Coronary artery (tissue), 2 donors: ENCODE results near the gene BRIP1.

Experiments used
- DNase-seq: peaks from one replicate; pipeline ENCODE4 v3.0.0-alpha.2; 2017; ENCODE audit warnings: low spot score
- H3K27ac ChIP-seq, 2 donors: fragments of 200-600 bp; sonication (generic); one replicate each; pipeline ENCODE4 v1.5.1; 2016 to 2019
- H3K4me3 ChIP-seq: fragments of 200-600 bp; sonication (generic); 2 replicates; pipeline ENCODE4 v1.5.1; 2016; ENCODE audit warnings: mild to moderate bottlenecking, moderate library complexity
- TF ChIP-seq, protein P1 (sequence below): fragments of 200-600 bp; sonication (generic); IDR thresholded peaks from one replicate; pipeline ENCODE4 v1.5.1; 2019; ENCODE audit warnings: antibody characterized with exemption

The BRIP1 gene

DNA sequence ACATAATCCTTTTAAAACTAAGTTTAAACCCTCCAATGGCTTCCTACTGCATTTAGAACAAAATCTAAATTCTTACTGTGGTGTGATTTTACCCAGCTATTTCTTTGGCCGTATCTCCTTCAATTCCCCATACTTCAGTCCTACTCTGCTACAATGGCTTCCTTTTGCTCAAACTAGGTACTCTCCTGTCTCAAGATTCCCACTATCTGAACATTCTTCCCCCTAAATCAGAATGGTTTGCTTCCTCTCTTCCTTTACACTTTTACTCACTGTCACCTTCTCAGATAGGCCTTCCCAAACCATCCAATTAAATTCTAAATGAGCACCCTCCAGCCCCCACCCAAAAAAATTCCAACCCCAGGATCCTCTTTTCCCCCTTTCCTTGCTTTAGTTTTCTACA is 109.2 kb downstream of the BRIP1 start:
- TF ChIP-seq, protein P1, sequence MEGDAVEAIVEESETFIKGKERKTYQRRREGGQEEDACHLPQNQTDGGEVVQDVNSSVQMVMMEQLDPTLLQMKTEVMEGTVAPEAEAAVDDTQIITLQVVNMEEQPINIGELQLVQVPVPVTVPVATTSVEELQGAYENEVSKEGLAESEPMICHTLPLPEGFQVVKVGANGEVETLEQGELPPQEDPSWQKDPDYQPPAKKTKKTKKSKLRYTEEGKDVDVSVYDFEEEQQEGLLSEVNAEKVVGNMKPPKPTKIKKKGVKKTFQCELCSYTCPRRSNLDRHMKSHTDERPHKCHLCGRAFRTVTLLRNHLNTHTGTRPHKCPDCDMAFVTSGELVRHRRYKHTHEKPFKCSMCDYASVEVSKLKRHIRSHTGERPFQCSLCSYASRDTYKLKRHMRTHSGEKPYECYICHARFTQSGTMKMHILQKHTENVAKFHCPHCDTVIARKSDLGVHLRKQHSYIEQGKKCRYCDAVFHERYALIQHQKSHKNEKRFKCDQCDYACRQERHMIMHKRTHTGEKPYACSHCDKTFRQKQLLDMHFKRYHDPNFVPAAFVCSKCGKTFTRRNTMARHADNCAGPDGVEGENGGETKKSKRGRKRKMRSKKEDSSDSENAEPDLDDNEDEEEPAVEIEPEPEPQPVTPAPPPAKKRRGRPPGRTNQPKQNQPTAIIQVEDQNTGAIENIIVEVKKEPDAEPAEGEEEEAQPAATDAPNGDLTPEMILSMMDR, result no peak
- DNase-seq, result no peak
- no peak overlapping the region for H3K4me3 ChIP-seq
- H3K27ac ChIP-seq, result no peak overlapping the region

DNA sequence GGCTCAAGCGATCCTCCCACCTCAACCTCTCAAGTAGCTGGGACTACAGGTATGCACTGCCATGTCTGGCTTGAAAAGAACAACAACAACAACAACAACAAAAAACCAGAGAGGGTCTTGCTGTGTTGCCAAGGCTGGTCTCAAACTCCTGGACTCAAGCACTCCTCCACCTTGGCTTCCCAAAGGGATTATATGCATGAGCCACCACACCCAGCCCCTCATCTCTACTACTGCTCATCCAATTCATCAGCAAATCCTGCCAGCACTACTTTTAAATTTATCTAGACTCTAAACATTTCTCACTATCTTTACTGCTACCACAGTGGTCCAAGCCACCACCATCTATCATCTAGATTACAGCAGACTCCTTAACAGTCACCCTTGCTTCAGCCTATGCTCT is 109.6 kb downstream of the BRIP1 start:
- Histone ChIP-seq H3K27ac (no peak overlapping the region), H3K4me3 (no peak overlapping the region)
- TF ChIP-seq, protein P1, result no peak
- no peak for DNase-seq

DNA sequence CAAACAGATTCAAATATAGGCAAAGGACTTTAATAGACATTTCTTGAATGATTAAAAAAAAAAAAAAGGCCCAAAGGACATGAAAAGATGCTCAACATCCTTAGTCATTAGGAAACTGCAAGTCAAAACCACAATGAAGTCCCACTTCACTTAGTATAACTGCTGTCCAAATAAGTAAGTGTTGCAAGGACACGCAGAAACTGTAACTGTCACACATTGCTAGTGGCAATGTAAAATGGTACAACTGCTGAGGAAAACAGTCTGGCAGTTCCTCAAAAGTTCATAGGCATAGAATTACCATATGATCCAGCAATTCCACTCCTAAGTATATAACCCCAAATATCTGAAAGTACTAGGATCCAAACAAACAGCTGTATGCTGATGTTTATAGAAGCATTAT is 112.7 kb downstream of the BRIP1 start:
- no peak overlapping the region for H3K27ac ChIP-seq
- DNase-seq, result no peak
- TF ChIP-seq, protein P1, result no peak
- no peak overlapping the region for H3K4me3 ChIP-seq

DNA sequence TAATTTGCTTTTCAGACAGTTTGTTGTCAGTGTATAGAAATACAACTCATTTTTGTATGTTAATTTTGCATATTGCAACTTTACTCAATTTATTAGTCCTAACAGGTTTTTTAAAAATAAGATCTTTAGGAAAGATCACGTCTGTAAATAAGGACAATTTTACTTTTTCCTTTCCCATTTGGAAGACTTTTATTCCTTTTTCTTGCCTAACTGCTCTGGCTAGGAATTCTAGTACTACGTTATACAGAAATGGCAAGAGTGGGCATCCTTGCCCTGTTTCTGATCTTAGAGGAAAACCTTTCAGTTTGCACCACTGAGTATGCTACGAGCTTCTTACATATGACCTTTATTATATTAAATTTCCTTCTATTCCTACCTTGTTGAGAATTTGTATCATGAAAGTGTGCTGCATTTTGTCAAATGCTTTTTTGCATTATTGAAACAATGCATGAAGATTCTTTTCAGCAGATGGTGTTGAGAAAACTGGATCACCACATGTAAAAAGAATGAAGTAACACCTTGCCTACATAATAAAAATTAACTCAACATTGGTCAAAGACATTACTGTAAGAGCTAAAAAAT is 113.4 kb downstream of the BRIP1 start:
- H3K27ac ChIP-seq, result no peak overlapping the region
- TF ChIP-seq, protein P1, result no peak
- DNase-seq, result no peak
- no peak overlapping the region for H3K4me3 ChIP-seq

DNA sequence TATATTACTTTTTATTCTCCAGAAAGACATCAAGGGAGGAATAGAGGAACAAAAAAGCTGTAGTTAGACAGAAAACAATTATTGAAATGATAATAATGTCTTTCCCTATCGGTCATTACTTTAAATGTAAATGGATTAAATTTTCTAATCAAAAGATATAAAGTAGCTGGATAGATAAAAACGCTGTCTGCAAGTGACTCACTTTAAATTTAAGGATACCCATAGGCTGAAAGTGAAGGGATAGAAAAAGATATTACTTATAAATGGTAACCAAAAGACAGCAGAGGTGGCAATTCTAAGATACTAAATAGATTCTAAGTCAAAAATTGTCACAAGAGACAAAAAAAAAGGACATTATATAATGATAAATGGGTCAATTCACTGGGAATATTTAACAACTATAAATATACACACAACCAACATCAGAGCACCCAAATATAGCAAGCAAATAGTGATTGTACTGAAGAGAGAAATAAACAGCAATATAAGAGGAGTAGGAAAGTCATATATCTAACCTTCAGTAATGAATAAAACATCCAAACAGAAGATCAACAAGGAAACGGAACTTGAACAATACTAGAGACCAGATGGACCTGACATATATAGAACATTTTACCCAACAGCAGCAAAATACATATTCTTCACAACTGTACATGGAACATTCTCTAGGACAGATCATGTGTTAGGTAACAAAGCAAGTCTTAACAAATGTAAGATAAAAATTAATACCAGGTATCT is 116.9 kb downstream of the BRIP1 start:
- no peak overlapping the region for H3K4me3 ChIP-seq
- no peak overlapping the region for H3K27ac ChIP-seq
- TF ChIP-seq, protein P1, result no peak
- no peak for DNase-seq

DNA sequence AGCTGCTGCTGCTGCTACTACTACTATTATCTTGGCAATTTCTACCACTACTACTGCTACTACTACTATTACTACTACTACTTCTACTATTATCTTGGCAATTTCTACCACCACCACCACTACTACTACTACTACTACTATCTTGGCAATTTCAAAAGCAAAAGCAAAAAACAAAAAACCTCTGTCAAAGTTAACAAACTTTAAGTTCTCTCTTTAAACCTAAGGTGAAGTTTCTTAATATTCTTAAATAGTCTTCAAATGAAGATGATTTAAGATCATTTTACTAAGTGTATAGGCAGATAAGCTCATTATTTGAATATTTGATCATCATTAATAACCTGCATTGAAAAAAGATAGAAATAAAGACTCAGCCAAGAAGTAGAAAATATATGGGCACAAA is 118.5 kb downstream of the BRIP1 start:
- H3K4me3 ChIP-seq, result no peak overlapping the region
- TF ChIP-seq, protein P1, result no peak
- no peak overlapping the region for H3K27ac ChIP-seq
- no peak for DNase-seq

DNA sequence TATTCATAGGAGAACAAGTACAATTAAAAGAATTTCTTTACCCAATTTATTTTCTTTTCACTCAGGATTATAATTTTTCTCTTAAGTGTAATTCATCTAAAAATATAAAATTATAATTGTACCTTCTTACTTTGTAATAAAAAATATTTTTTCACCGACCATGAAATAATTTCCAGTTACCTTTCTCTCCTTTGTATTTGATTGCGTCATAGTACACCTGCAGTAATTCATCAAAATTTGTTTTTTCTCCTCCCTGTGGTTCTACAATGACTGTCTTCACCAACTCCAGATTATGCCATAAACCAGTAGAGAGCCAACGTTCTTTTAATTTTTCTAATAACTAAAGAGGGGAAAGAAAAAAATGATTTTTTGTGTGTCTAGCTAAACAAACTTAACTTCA is 119.1 kb downstream of the BRIP1 start:
- H3K27ac ChIP-seq, result no peak overlapping the region

More for the DNA sequence above, 119.1 kb downstream of the BRIP1 start:
- TF ChIP-seq, protein P1, result no peak
- DNase-seq, result no peak
- H3K4me3 ChIP-seq, result no peak overlapping the region
